GM18873 (cell line): ENCODE data around the gene RAB10.

Experiments
- ATAC-seq: cut with Tn5 transposase; IDR thresholded peaks from one replicate; pipeline ENCODE4 v1.9.1; 2021; ENCODE audit warnings: mild to moderate bottlenecking, moderate library complexity, moderate number of reproducible peaks; ENCODE audit not compliant: unreplicated experiment, low FRiP score

RAB10 gene

DNA sequence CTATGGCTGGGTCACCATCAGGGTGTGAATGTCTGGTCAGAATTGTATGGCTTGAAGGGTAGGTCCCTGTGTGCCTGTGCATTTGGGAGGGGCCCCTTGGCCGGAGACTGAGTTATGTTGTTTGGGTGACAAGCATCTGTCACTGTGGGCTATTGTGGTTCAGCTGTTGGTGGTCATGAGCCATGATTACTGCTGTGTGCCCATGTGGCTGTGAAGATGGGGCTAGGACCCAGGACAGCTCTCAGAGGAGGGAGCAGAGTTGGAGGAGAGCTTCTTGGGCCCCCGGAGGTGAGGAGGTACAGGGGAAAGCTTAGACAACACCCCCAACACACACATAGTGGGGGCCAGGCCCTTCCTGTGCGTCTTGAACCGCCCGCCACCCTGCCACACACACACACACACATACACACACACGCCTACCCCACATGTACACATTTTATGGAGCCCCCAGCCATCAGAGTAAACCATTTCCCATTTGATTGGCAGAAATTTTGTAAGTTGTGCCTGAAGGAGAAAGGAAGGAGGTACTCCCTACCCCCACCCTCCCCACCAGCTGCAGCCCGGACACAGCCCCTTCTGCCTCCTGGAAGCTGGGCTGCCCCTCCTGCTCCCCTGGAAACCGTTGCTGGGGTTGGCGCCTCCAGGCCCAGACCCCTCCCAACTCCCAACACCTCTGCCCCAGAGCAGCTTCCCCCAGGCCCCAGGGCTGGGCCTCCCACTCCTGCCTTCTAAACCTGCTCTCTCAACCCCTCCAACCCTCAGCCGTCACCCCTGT, 141.0 kb downstream of the RAB10 start:
- ATAC-seq = no peak

DNA sequence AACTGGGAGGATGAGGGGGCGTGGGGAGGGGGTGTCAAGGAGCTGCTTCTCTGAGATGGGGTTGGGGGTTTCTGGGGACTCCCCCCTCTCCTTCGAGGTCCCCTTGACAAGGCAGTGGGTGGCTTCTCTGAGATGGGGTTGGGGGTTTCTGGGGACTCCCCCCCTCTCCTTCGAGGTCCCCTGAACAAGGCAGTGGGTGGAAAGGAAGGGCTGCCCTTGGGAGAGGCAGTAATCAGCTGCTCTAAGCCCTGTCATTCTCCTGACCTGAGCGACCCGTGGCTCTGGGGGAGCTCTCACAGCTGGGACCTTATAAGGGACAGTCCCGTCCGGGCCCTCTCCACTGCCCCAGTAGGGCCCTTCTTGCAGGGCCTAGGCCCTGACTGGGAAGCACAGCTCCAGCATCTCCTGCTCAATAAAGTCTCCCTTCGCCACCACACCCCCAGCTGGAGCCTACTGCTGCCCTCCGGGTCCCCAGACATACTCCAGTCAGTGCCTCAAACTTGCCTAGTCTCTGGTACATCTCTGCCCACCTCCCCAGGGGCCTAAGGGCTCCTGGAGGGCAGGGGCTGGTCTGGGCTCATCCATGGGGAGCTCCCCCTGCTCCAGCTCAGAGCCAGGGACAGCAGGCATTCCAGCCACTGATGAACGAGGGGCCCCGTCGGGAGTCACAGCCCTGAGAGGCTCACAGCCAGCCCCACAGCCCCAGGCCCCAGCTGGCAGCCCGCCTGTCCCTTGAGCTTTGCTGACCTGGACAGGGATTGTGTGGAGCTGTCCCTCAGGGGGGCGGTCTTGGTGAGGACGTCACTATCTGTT, 141.8 kb downstream of the RAB10 start:
- no peak for ATAC-seq

DNA sequence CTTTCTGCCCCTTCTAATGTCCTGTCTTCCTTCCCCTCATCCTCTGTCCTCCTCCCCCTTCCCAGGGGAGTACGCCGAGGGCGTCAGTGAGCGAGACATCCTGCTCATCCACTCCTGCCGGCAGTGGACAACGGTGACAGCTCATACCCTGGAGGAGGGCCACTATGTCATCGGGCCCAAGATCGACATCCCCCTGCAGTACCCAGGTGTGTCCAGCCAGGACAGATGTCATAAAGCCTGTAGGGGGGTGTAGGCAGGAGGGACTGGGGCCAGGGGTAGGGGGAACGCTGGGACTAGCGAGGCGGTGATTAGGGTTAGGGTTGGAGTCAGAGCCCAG, 142.4 kb downstream of the RAB10 start:
- no peak for ATAC-seq

DNA sequence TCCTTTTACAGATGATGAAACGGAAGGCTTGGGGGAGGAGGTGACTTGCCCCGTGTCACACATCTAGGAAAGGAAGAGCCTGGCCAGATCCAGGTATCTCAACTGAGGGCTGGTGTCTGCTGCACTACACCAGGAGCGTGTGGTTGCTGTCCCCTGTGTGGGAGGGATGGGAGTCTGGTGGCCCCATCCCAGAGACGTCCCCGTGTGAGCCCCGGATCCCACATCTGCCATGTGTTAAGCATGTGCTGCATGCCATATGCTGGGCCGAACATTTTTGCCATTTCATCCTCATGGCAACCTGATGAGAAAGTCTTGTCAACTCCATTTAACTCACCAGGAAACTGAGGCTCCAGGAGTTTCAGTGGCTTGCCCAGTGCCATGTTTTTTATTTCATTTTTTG, 143.2 kb downstream of the RAB10 start:
- ATAC-seq = no peak

DNA sequence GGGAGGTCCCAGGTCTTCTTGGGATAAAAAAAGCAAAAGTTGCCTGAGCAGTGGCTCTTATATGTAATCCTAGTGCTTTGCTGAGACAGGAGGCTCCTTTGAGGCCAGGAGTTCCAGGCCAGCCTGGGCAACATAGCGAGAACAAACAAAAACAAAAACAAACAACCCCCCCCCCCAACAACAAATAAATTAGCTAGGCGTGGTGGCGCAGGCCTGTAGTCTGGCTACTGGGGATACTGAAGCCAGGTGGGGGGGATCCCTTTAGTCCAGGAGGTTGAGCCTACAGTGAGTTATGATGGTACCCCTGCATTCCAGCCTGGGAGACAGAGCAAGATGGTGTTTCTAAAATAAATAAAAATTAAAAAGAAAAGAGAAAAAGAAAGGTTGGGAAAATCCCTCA, 144.4 kb downstream of the RAB10 start:
- ATAC-seq = no peak

DNA sequence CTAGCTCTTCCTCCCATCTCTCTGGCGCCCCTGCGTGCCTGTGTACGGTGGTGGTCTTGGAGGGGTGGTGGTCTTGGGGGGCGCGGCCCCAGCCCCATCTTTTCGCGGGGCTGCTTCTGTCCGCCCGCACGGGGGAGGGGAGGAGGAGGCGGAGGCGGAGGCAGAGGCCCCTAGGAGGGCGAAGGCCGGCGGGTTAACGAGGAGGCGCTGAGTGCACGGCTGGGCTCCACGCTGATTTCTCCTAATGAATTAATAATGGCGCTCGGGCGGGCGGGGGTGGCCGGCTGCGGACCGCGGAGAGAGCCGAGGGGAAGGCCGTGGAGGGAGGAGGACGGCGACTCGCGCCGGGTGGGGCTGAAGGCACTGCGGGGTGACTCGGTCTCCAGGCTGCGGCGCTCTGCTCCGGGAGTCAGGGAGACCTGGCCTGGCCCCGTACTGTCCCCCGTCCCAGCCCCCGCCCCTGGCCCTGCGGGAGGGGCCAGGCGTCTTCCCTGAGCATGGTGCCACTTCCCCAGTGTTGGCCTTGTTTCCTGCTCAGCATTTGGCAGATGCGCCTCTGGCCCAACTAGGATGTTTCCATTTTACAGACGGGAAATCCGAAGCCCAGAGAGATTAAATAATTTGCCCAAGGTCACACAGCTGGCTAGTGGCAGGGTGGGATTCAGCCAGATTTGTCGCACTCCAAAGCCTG, 145.0 kb downstream of the RAB10 start:
- ATAC-seq = no peak

DNA sequence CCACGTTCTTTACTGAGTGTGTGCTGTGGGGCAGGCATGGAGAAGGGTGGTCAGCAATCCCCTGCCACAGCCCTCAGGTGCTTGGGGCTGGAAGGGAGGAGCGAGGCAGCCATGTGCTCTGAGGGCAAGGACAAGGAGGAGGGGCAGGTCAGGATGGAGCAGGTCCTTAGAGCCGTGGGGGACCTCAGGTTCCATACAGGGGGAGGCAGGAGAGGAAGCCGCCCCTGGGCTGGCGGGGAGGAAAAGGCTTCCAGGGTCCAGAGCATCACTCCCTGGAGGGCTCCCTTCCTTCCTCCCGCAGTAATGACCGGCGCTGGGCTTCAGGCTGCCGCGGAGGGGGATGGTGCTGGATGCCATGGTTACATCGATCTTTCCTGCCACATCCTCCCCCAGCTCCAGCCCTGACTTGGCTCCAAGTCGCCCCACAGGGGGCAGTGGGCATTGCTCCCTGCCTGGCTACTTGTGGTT, 145.6 kb downstream of the RAB10 start:
- no peak for ATAC-seq

DNA sequence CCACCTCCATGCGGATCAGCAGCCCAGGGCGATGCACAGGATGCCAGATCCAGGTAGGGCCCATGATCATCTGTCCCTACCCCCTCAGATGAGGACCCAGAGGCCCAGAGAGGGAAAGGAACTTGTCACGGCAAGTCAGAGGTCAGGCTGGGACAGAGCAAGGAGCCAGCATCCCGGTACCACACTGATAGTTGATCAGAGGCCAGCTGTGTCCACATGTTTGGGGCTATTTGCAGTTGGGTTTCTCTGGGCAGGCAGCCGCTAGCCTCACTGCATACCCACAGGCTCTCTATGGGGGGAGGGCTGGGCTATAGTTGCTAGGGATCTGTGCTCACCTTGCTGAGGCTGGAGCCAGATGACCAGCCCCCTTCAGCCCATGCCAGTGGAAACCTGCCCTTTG, 148.6 kb downstream of the RAB10 start:
- no peak for ATAC-seq

DNA sequence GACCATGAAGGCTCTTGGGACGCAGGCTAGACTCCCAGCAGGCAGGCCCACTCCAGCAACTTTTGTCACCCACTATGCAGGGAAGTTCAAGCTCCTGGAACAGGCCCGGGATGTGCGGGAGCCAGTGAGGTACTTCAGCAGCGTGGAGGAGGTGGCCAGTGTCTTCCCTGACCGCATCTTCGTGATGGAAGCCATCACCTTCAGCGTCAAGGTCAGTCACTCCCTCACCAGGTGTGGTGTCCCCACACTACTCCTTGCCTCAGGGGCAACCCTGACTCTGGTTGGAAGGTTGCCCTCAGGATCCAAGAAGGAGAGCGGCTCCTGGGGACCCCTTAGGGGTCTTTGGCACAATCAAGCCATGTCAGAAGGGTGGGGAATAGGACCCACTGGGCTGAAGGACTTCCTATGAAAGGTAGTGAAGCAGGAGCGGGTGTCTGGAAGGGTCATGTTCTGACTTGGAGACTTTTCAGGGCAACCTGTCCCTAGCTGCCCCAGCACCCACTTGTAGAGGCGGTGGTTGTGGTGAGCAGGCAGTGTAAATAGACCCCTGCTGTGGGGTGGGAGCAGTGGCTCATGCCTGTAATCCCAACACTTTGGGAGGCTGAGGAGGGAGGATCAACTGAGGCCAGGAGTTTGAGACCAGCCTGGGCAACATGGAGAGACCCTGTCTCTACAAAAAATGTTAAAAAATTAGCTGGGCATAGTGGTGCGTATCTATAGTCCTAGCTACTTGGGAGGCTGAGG, 149.2 kb downstream of the RAB10 start:
- no peak for ATAC-seq

DNA sequence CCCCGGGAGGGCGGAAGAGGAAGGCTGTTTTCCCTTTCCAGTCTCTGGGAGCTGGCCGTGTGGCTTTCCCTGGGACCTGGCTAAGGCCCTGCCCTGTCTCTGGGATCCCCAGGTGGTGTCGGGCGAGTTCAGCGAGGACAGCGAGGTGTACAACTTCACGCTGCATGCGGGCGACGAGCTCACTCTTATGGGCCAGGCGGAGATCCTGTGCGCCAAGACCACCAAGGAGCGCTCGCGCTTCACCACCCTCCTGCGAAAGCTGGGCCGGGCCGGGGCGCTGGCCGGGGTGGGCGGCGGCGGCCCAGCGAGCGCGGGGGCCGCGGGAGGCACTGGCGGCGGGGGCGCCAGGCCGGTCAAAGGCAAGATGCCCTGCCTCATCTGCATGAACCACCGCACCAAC, 150.2 kb downstream of the RAB10 start:
- ATAC-seq = no peak

DNA sequence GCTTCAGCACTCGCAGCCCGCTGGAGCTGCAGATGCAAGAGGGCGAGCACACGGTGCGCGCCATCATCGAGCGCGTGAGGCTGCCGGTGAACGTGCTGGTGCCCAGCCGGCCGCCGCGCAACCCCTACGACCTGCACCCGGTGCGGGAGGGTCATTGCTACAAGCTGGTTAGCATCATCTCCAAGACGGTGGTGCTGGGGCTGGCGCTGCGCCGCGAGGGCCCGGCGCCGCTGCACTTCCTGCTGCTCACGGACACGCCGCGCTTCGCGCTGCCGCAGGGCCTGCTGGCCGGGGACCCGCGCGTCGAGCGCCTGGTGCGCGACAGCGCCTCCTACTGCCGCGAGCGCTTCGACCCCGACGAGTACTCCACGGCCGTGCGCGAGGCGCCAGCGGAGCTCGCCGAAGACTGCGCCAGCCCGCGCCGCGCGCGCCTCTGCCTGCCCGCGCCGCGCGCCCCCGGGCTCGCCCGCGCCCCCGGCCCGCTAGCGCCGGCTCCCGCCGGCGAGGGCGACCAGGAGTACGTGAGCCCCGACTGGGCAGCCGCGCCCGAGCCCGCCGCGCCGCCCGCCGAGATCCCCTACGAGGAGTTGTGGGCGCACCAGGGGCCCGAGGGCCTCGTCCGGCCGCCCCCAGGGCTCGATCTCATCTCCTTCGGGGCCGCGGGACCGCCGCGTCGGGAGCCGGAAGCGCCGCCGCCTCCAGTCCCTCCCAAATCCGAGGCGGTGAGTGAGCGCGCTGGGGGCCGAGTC, 150.8 kb downstream of the RAB10 start:
- peak; percentile 56 for ATAC-seq

DNA sequence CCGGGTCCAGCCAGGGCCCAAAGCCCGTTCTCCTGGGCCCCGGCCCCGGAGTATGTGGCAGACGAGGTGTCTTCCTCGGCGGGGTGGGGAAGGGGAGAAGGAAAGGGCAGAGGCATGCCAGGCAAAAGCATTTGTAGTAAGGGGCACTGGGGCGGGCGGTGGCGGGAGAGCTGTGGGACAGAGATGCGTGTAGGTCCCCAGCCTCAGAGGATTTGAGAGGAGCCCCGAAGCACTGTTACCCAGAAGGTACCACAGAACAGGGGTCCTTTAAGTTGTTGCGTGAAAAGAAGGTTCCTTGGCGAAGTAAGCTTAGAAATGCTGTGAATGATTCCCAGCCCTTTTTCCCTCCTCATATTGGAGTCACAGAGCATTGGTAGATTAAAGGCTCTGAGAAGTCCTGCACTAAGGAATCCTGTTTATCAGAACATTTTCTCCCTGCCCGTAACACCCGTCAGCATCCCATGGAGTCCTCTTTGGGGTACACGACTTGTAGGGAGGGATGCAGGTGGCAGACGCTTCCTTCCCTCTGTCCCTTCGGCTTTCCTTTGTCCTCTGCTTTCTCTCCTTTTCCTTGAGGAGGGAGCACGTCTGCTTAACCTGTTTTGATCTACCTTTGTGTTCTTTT, 151.5 kb downstream of the RAB10 start:
- ATAC-seq = no peak

DNA sequence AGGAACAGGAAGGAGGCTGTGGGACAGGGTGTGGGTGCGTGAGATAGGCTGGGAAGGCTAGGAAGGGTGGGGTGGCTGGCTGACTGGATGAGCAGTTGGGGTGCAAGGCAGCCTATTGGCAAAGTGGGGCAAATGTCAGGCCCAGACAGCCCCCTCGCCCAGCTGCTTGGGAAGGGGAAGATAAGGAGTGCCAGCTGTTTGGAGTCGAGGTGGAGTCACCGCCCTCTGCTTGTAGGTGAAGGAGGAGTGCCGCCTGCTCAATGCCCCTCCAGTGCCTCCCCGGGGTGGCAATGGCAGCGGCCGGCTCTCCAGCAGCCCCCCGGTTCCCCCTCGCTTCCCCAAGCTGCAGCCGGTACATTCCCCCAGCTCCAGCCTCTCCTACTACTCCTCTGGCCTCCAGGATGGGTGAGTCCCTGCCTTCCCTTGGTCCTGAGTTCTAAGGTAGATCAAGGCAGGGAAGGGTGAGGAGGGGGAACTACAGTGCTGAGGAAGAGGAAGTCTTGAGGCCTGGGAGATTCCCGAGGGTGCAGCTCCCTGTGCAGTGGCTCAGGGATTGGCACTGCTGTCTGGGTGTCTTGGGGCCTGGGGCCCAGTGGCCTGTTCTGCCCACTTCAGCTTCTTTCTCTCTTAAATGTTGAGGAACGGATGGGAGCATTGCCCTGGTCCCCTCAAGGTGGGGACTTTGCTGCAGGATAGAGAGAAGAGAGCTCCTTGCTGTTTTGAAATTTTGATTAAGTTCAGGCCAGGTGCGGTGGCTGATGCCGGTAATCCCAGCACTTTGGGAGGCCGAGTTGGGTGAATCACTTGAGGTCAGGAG, 152.3 kb downstream of the RAB10 start:
- ATAC-seq = no peak
